Camera-type eye (tissue), 1 donor: ENCODE measurements around the gene DCAF4L1. TPM values are rescaled to one million over a fixed set of nuclear protein-coding genes. Genes with fewer than 3 reads are reported as not detected.

Source experiments
- total RNA-seq: library from RNA; depleted of rRNA; stranded (reverse); fragments of >200 nt; gene quantifications from one replicate; pipeline ENCODE4 v1.2.3, GENCODE V29; 2014

Gene DCAF4L1
- total RNA-seq, result 0.16 TPM

GRCh38 chr4:41981456-41981855 is at the start of gene DCAF4L1:
TSS of gene DCAF4L1 (plus strand) at chr4:41981756. CDS start at chr4:41981793, 37 bp downstream.

GRCh38 chr4:41934901-41935651 is 46.5 kb upstream of the DCAF4L1 start, which contains the start of gene TMEM33:
TSS of gene TMEM33 (plus strand) at chr4:41935429. CDS start at chr4:41935485, 56 bp downstream.

GRCh38 chr4:41990365-41991111 is 9.0 kb downstream of the DCAF4L1 start, which contains the start of gene SLC30A9:
TSS of gene SLC30A9 (plus strand) at chr4:41990530. CDS start at chr4:41990652, 122 bp downstream.

Other genes starting within 250 kb of the DCAF4L1 start
- 0.55 TPM for gene PHOX2B, start 233.0 kb upstream of the DCAF4L1 start, total RNA-seq
- gene TMEM33, start 46.3 kb upstream of the DCAF4L1 start, total RNA-seq, result 63.3 TPM
- 130 TPM for gene SLC30A9, start 8.8 kb downstream of the DCAF4L1 start, total RNA-seq
- gene BEND4, start 170.9 kb downstream of the DCAF4L1 start, total RNA-seq, result 5.5 TPM